H7 (cell line): Measurements from ENCODE around the gene CLEC4A. TPM values are rescaled to one million over a fixed set of nuclear protein-coding genes. Genes with fewer than 3 reads are reported as not detected.
A peak's percentile ranks its signal among the peaks of the same experiment; 100 is the strongest.
"Not testable (repeated sequence)": the region's sequence is repeated elsewhere in the genome, so short reads cannot be mapped to it uniquely, and the experiment has no call there.

Experiments
- DNase-seq: peaks from one replicate; pipeline ENCODE4 v3.0.0; 2012
- H3K27me3 ChIP-seq: 2 replicates; pipeline ENCODE4 v1.6.0; 2011; ENCODE audit warnings: mild to moderate bottlenecking, low read length; ENCODE audit not compliant: control insufficient read depth, insufficient read depth
- H3K36me3 ChIP-seq: replicated peaks from 2 replicates; pipeline ENCODE4 v1.5.1; 2011; ENCODE audit warnings: low read length; ENCODE audit not compliant: control insufficient read depth, insufficient read depth
- H3K4me3 ChIP-seq: 2 replicates; pipeline ENCODE4 v1.5.1; 2011; ENCODE audit warnings: low read depth, mild to moderate bottlenecking, control low read depth, low read length, moderate library complexity; ENCODE audit not compliant: insufficient read depth
- total RNA-seq: library from RNA; depleted of rRNA; stranded (reverse); fragments of >200 nt; shearing (Covaris generic); gene quantifications from 2 replicates; pipeline ENCODE4 v1.2.3, GENCODE V29; 2014; rRNA removed

Gene CLEC4A
- 0.74 TPM in 1 of 2 replicates, not detected in the other for total RNA-seq

GRCh38 chr12:8123124-8123912 is at the start of gene CLEC4A:
Gene CLEC4A, plus strand, starts transcription at chr12:8123617. Its CDS starts 262 bp downstream, at chr12:8123879.
- no peaks in the 10 kb centered on the region; the same call in 1 of the 2 replicates for H3K27me3 ChIP-seq
- H3K36me3 ChIP-seq: no peaks in the 10 kb centered on the region
- DNase-seq: no peak
- no peak within 1 kb of the TSS for H3K4me3 ChIP-seq

GRCh38 chr12:8075935-8076334 is 47.5 kb upstream of the CLEC4A start:
- Histone ChIP-seq H3K27me3 (no peaks in the 10 kb centered on the region), H3K4me3 (no peak overlapping the region), H3K36me3 (no peaks in the 10 kb centered on the region)
- no peak for DNase-seq

- Histone ChIP-seq H3K27me3 (no peaks in the 10 kb centered on the region), H3K4me3 (no peak overlapping the region)
Measured at GRCh38 chr12:8076366-8076765, 47.1 kb upstream of the CLEC4A start.

GRCh38 chr12:8077207-8077606 is 46.2 kb upstream of the CLEC4A start:
- no peak for DNase-seq
- Histone ChIP-seq H3K27me3 (no peaks in the 10 kb centered on the region), H3K36me3 (no peaks in the 10 kb centered on the region), H3K4me3 (no peak overlapping the region)

More at GRCh38 chr12:8076366-8076765, 47.1 kb upstream of the CLEC4A start:
- no peak for DNase-seq
- H3K36me3 ChIP-seq: no peaks in the 10 kb centered on the region

- peak; percentile 52 for DNase-seq
- no peaks in the 10 kb centered on the region for H3K36me3 ChIP-seq
- H3K4me3 ChIP-seq: no peak overlapping the region
- no peaks in the 10 kb centered on the region for H3K27me3 ChIP-seq
Measured at GRCh38 chr12:8078398-8078797, 45.0 kb upstream of the CLEC4A start.

- Histone ChIP-seq H3K4me3 (no peak overlapping the region), H3K36me3 (no peaks in the 10 kb centered on the region), H3K27me3 (no peaks in the 10 kb centered on the region)
- DNase-seq: no peak
Measured at GRCh38 chr12:8078916-8079315, 44.5 kb upstream of the CLEC4A start.

- no peak for DNase-seq
- Histone ChIP-seq H3K4me3 (no peak overlapping the region), H3K36me3 (no peaks in the 10 kb centered on the region), H3K27me3 (no peaks in the 10 kb centered on the region)
Measured at GRCh38 chr12:8080120-8080519, 43.3 kb upstream of the CLEC4A start.

- DNase-seq: no peak
- H3K36me3 ChIP-seq: no peaks in the 10 kb centered on the region
- peak overlapping the region; percentile 81 for H3K4me3 ChIP-seq
- H3K27me3 ChIP-seq: no peaks in the 10 kb centered on the region
Measured at GRCh38 chr12:8081251-8081920, 42.0 kb upstream of the CLEC4A start.

- H3K4me3 ChIP-seq: peak overlapping the region; percentile 81
- no peaks in the 10 kb centered on the region for H3K27me3 ChIP-seq
- no peaks in the 10 kb centered on the region for H3K36me3 ChIP-seq
- no peak for DNase-seq
Measured at GRCh38 chr12:8082808-8083100, 40.7 kb upstream of the CLEC4A start.

- H3K27me3 ChIP-seq, H3K4me3 ChIP-seq, DNase-seq, H3K36me3 ChIP-seq: not testable (repeated sequence)
Measured at GRCh38 chr12:8084351-8084750, 39.1 kb upstream of the CLEC4A start.

- no peaks in the 10 kb centered on the region for H3K27me3 ChIP-seq
- no peak for DNase-seq
Measured at GRCh38 chr12:8087666-8088065, 35.8 kb upstream of the CLEC4A start.

GRCh38 chr12:8088574-8088973 is 34.8 kb upstream of the CLEC4A start:
- no peak for DNase-seq

More at GRCh38 chr12:8087666-8088065, 35.8 kb upstream of the CLEC4A start:
- Histone ChIP-seq H3K4me3 (no peak overlapping the region), H3K36me3 (no peaks in the 10 kb centered on the region; the same call in none of the 2 replicates)

GRCh38 chr12:8089277-8089676 is 34.1 kb upstream of the CLEC4A start:
- H3K27me3 ChIP-seq, DNase-seq, H3K4me3 ChIP-seq, H3K36me3 ChIP-seq: not testable (repeated sequence)

More at GRCh38 chr12:8088574-8088973, 34.8 kb upstream of the CLEC4A start:
- H3K4me3 ChIP-seq: no peak overlapping the region
- no peaks in the 10 kb centered on the region for H3K27me3 ChIP-seq
- H3K36me3 ChIP-seq: no peaks in the 10 kb centered on the region; the same call in none of the 2 replicates

- H3K36me3 ChIP-seq: peaks cover 2% of the 10 kb centered on the region
- H3K27me3 ChIP-seq: no peaks in the 10 kb centered on the region
- no peak for DNase-seq
- no peak overlapping the region for H3K4me3 ChIP-seq
Measured at GRCh38 chr12:8089716-8090115, 33.7 kb upstream of the CLEC4A start.

- no peak for DNase-seq
- Histone ChIP-seq H3K36me3 (peaks cover 6% of the 10 kb centered on the region), H3K4me3 (no peak overlapping the region)
Measured at GRCh38 chr12:8093291-8093690, 30.1 kb upstream of the CLEC4A start.

More at GRCh38 chr12:8093291-8093690, 30.1 kb upstream of the CLEC4A start:
- H3K27me3 ChIP-seq: no peaks in the 10 kb centered on the region
